ENCODE results near the gene MAN1B1.

DNA sequence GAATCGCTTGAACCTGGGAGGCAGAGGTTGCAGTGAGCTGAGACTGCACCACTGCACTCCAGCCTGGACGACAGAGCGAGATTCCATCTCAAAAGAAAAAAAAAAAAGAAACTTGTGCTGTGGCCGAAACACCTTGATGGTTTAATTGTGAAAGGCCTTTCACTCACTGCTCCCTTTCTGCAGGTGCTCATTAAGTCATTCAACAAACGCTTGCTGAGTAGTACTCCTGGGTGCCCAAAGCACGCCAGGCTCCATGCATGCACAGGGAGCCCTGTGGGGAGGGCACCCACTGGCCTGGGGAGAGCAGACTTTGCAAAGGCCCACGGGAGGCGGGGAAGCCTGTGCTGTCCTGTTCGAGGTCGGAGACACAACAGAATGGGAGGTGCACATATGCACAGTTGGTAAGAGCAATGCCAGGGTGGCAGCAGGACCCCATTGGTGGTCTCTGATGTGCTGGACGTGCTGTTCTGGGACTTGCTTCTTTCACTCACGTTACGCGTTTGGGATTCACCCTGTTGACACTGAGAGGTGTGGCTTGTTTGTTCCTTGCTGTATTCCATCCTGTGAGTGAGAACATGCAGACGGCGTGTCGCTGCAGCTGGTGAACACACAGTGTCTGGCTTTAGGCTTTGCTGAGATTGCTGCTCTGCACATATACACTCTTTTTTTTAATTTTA, 29.9 kb upstream of the MAN1B1 start:
- TF ChIP-seq, protein P1, sequence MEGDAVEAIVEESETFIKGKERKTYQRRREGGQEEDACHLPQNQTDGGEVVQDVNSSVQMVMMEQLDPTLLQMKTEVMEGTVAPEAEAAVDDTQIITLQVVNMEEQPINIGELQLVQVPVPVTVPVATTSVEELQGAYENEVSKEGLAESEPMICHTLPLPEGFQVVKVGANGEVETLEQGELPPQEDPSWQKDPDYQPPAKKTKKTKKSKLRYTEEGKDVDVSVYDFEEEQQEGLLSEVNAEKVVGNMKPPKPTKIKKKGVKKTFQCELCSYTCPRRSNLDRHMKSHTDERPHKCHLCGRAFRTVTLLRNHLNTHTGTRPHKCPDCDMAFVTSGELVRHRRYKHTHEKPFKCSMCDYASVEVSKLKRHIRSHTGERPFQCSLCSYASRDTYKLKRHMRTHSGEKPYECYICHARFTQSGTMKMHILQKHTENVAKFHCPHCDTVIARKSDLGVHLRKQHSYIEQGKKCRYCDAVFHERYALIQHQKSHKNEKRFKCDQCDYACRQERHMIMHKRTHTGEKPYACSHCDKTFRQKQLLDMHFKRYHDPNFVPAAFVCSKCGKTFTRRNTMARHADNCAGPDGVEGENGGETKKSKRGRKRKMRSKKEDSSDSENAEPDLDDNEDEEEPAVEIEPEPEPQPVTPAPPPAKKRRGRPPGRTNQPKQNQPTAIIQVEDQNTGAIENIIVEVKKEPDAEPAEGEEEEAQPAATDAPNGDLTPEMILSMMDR (IDR thresholded peaks at IDR 0.05), result no peak
- TF ChIP-seq POLR2A (IDR thresholded peaks at IDR 0.05), result no peak

Data from lower leg skin (tissue), 3 donors.